ENCODE measurements around the gene BRK1. TPM values are rescaled to one million over a fixed set of nuclear protein-coding genes. Genes with fewer than 3 reads are reported as not detected.

BRK1 gene
- total and polyA plus RNA-seq, 10 of the 15 experiments (the other 5 are each of a cell fraction or from before 2014, with no cell fraction given) = 97.8 to 457 (median 203) TPM

DNA sequence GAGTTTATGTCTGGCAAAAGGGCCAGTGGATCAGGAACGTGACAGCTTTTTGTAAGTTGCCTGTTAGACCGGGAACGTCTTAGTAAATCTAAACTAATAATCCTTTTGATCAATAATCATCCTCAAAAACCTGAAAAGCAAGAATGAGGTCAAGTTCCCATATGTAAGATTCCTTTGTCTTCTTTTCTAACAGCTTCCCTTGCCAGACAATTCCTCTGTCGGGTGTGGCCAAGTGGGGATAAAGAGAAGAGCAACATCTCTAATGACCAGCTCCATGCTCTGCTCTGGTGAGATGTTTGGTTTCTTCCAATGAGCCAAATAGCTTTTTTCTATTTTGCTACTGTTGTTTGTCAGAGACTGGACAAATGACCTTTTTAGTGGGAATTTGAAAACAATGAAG lies 27.2 kb upstream of the BRK1 start:
- BruUV-seq (replicated peaks) = no TSS peak
- H3K4me2 ChIP-seq (ENCODE audit: control insufficient read depth, insufficient read depth) = no peak overlapping the region
- no peak overlapping the region for H3K4me3 ChIP-seq
- WGBS (ENCODE audit: insufficient coverage, insufficient replicate concordance, low lambda C conversion rate, missing lambda C conversion rate) = 100% methylated on average over 4 of the region's 4 CpGs
- no peak overlapping the region for H3K9ac ChIP-seq (ENCODE audit: control insufficient read depth, insufficient read depth, low read length)
- ATAC-seq = no peak
- ChIA-PET CTCF (interaction anchor here (1.6 kb wide), 1 partner anchor 175 kb away, joined by 3 read pairs; no protein-coding TSS in a partner anchor), RAD21 (ENCODE audit: unreplicated experiment) (no interaction called here), POLR2A (no interaction called here), SMC1A (ENCODE audit: uncharacterized antibody, unreplicated experiment) (interaction anchor here (1.3 kb wide), 1 partner anchor 10 kb away, joined by 3 read pairs; no protein-coding TSS in a partner anchor)
- H3K4me1 ChIP-seq (ENCODE audit: control insufficient read depth, insufficient read depth, low read length) = no peaks in the 10 kb centered on the region
- no peak for TF ChIP-seq MYC (IDR thresholded peaks at IDR 0.05; ENCODE audit: insufficient read depth, insufficient read length, insufficient replicate concordance, low read length, severe bottlenecking)
- TF ChIP-seq, protein P1, sequence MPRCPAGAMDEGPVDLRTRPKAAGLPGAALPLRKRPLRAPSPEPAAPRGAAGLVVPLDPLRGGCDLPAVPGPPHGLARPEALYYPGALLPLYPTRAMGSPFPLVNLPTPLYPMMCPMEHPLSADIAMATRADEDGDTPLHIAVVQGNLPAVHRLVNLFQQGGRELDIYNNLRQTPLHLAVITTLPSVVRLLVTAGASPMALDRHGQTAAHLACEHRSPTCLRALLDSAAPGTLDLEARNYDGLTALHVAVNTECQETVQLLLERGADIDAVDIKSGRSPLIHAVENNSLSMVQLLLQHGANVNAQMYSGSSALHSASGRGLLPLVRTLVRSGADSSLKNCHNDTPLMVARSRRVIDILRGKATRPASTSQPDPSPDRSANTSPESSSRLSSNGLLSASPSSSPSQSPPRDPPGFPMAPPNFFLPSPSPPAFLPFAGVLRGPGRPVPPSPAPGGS (IDR thresholded peaks at IDR 0.05; ENCODE audit: borderline replicate concordance, insufficient read depth, low read depth, low read length, poor library complexity, severe bottlenecking) = no peak
- TF ChIP-seq KLF5 (IDR thresholded peaks at IDR 0.05; ENCODE audit: partially characterized antibody) = no peak
- TF ChIP-seq, protein P2, sequence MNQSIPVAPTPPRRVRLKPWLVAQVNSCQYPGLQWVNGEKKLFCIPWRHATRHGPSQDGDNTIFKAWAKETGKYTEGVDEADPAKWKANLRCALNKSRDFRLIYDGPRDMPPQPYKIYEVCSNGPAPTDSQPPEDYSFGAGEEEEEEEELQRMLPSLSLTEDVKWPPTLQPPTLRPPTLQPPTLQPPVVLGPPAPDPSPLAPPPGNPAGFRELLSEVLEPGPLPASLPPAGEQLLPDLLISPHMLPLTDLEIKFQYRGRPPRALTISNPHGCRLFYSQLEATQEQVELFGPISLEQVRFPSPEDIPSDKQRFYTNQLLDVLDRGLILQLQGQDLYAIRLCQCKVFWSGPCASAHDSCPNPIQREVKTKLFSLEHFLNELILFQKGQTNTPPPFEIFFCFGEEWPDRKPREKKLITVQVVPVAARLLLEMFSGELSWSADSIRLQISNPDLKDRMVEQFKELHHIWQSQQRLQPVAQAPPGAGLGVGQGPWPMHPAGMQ (IDR thresholded peaks at IDR 0.05; ENCODE audit: borderline replicate concordance) = no peak
- TF ChIP-seq CBX3 (IDR thresholded peaks at IDR 0.05; ENCODE audit: borderline replicate concordance, low read depth) = no peak
- no peak for TF ChIP-seq SMAD1 (IDR thresholded peaks at IDR 0.05; ENCODE audit: low read depth, partially characterized antibody)
- H3K27me3 ChIP-seq (replicated peaks in 1 of 2; ENCODE audit: control insufficient read depth in 2 of 2, insufficient read depth in 2 of 2, low read length in 1 of 2) = no peaks in the 10 kb centered on the region
- in situ Hi-C loops (cut with MboI) = no loop called here
- intact Hi-C loops (cut with micrococcal nuclease; ENCODE audit: unreplicated experiment) = no loop called here
- FAIRE-seq = no peak
- H3K9me3 ChIP-seq (replicated peaks; ENCODE audit: control insufficient read depth, insufficient read depth, low read length) = no peaks in the 10 kb centered on the region
- H3K36me3 ChIP-seq (ENCODE audit: control insufficient read depth in 2 of 2, insufficient read depth in 2 of 2, low read length in 1 of 2) = peaks cover 8 to 10% of the 10 kb centered on the region in 2 experiments
- H4K20me1 ChIP-seq (ENCODE audit: control insufficient read depth, insufficient read depth) = no peaks in the 10 kb centered on the region
- no peaks in the 10 kb centered on the region for H3K79me2 ChIP-seq (ENCODE audit: control insufficient read depth, insufficient read depth, low read length)
- DNase-seq (ENCODE audit: low read depth, low spot score) = no peak
- H2AFZ ChIP-seq (ENCODE audit: control insufficient read depth, low read depth, low read length) = no peak overlapping the region
- no peak overlapping the region for H3K27ac ChIP-seq (ENCODE audit: control insufficient read depth, insufficient read depth)

All from GM12878 (cell line).